ENCODE data around the gene CAMTA1. TPM values are rescaled to one million over a fixed set of nuclear protein-coding genes. Genes with fewer than 3 reads are reported as not detected.

The CAMTA1 gene
- total and polyA plus RNA-seq, 9 of the 15 experiments (the other 6 are each of a cell fraction or from before 2014, with no cell fraction given) = 43.9 to 161 (median 65.9) TPM

DNA sequence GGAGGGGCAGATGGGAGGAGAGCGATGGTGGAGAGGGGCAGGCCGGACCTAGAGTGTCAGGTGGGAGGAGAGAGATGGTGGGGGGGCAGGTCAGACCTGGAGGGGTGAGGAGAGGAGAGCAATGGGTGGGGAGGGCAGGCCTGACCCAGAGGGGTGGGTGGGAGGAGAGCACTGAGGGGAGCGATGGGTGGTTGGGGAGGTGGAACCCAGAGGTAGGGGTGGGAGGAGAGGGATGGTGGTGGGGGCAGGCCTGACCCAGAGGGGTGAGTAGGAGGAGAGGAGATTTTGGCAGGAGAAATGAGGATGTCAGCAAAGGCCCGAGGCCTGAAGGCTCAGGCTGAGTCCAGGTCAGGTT lies 828.6 kb downstream of the CAMTA1 start (continued):
- TF ChIP-seq ELF4 (CRISPR knock-in tag; IDR thresholded peaks at IDR 0.05) = no peak

DNA sequence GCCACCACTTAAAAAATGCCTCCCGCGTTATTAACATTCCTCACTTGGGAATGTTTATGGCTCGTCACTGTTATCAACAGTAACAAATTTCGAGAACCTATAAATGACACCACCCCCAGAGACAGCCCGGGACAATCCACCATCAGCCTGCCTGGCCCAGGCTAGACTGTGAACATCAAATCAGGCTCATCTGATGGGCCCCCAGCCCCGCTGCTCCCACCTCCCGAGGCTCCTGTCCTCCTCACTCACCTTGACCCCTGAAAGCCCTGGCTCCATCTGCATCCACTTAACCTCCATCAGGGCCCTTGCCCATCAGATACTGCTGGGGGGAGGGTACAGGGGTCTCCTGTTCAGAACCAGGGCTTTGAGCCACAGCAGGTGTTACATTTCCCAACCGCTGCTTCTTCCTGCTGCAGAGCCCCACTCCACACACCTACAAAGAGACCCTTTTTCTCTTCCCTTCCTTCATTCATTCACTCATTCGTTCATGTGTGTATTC lies 829.4 kb downstream of the CAMTA1 start:
- WGBS (ENCODE audit: insufficient coverage, low coverage, missing lambda C conversion rate) = 1% methylated on average over 9 of the region's 9 CpGs
- H3K4me3 ChIP-seq = no peak overlapping the region
- ChIA-PET POLR2A (no interaction called here), CTCF (ENCODE audit: low intra/inter-chr PET ratio) (interaction anchor here (0.6 kb wide), 1 partner anchor 11 kb away, joined by 3 read pairs; no protein-coding TSS in a partner anchor)
- H3K27ac ChIP-seq (ENCODE audit: extremely low read depth, low read depth, low read length) = no peak overlapping the region
- no peaks in the 10 kb centered on the region for H3K9me1 ChIP-seq (ENCODE audit: control insufficient read depth, insufficient read depth, low read length)
- H3K9ac ChIP-seq (ENCODE audit: insufficient read depth in 1 of 2, low read depth in 2 of 2, low read length in 2 of 2) = no peak overlapping the region
- no peak for DNase-seq (ENCODE audit: extremely low read depth in 1 of 4, low spot score in 3 of 4)
- no peak overlapping the region for H3K4me2 ChIP-seq (ENCODE audit: insufficient read depth, low read length)
- no peaks in the 10 kb centered on the region for H3K4me1 ChIP-seq (replicated peaks in 1 of 2; ENCODE audit: control insufficient read depth in 2 of 2, insufficient read depth in 2 of 2, low read length in 2 of 2)
- intact Hi-C loops (cut with micrococcal nuclease) (no loop called here), in situ Hi-C loops (cut with MboI) (no loop called here)
- no peaks in the 10 kb centered on the region for H3K9me3 ChIP-seq (replicated peaks; ENCODE audit: control insufficient read depth, insufficient read depth, low read depth, low read length)
- H2AFZ ChIP-seq (ENCODE audit: low read depth, low read length) = no peak overlapping the region
- no peak for ATAC-seq
- no peak for FAIRE-seq
- peaks cover 5% of the 10 kb centered on the region for H4K20me1 ChIP-seq (replicated peaks; ENCODE audit: control insufficient read depth, insufficient read depth, low read length)
- H3K36me3 ChIP-seq (ENCODE audit: control insufficient read depth, insufficient read depth, low read length) = no peaks in the 10 kb centered on the region
- TF ChIP-seq NFXL1 (CRISPR knock-in tag; IDR thresholded peaks at IDR 0.05) = no peak
- H3K27me3 ChIP-seq (ENCODE audit: control insufficient read depth in 2 of 2, insufficient read depth in 2 of 2, low read length in 2 of 2) = peaks cover 0 to 11% of the 10 kb centered on the region in 2 experiments; a peak in 1 of 5 replicates
- no peaks in the 10 kb centered on the region for H3K79me2 ChIP-seq (ENCODE audit: control insufficient read depth, insufficient read depth, low read length)
- BruUV-seq (replicated peaks) = no TSS peak

DNA sequence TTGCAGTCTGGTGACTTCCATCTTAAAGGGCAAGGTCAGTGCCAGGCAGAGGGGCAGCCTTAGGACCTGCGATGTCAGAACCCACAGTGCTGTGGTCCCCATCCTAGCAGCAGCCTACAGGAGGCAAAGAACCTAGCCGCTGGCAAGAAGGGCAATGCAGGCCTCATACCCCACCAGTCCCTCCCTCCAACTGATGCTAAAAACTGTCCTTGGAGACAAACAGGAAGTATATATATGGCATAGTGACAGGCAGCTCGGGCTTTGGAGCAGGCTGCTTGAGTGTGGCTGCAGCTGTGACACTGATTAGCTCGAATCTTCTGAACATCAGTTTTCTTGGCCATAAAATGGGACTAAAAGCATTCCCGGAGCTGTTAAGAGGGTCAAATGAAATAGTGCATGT lies 829.9 kb downstream of the CAMTA1 start:
- ChIA-PET CTCF (ENCODE audit: low intra/inter-chr PET ratio) (interaction anchor here (0.6 kb wide), 1 partner anchor 10 kb away, joined by 3 read pairs; no protein-coding TSS in a partner anchor), POLR2A (no interaction called here)
- in situ Hi-C loops (cut with MboI) (no loop called here), intact Hi-C loops (cut with micrococcal nuclease) (no loop called here)
- H3K9me1 ChIP-seq (ENCODE audit: control insufficient read depth, insufficient read depth, low read length) = no peaks in the 10 kb centered on the region
- H3K4me2 ChIP-seq (ENCODE audit: insufficient read depth, low read length) = no peak overlapping the region
- ATAC-seq (no peak), FAIRE-seq (no peak), DNase-seq (ENCODE audit: extremely low read depth in 1 of 4, low spot score in 3 of 4) (no peak)
- BruUV-seq (replicated peaks) = no TSS peak
- no peaks in the 10 kb centered on the region for H3K4me1 ChIP-seq (replicated peaks in 1 of 2; ENCODE audit: control insufficient read depth in 2 of 2, insufficient read depth in 2 of 2, low read length in 2 of 2)
- no peaks in the 10 kb centered on the region for H3K36me3 ChIP-seq (ENCODE audit: control insufficient read depth, insufficient read depth, low read length)
- no peak overlapping the region for H3K9ac ChIP-seq (ENCODE audit: insufficient read depth in 1 of 2, low read depth in 2 of 2, low read length in 2 of 2)
- H3K27me3 ChIP-seq (ENCODE audit: control insufficient read depth in 2 of 2, insufficient read depth in 2 of 2, low read length in 2 of 2) = peaks cover 0 to 11% of the 10 kb centered on the region in 2 experiments; a peak in 1 of 5 replicates
- no peak overlapping the region for H3K4me3 ChIP-seq
- no peaks in the 10 kb centered on the region for H3K9me3 ChIP-seq (replicated peaks; ENCODE audit: control insufficient read depth, insufficient read depth, low read depth, low read length)
- H3K79me2 ChIP-seq (ENCODE audit: control insufficient read depth, insufficient read depth, low read length) = no peaks in the 10 kb centered on the region
- H2AFZ ChIP-seq (ENCODE audit: low read depth, low read length) = no peak overlapping the region
- WGBS (ENCODE audit: insufficient coverage, low coverage, missing lambda C conversion rate) = 2% methylated on average over 5 of the region's 5 CpGs
- H4K20me1 ChIP-seq (replicated peaks; ENCODE audit: control insufficient read depth, insufficient read depth, low read length) = peaks cover 5% of the 10 kb centered on the region
- H3K27ac ChIP-seq (ENCODE audit: extremely low read depth, low read depth, low read length) = no peak overlapping the region
- TF ChIP-seq TSC22D4 (tag; IDR thresholded peaks at IDR 0.05) = no peak
- TF ChIP-seq, protein P1, sequence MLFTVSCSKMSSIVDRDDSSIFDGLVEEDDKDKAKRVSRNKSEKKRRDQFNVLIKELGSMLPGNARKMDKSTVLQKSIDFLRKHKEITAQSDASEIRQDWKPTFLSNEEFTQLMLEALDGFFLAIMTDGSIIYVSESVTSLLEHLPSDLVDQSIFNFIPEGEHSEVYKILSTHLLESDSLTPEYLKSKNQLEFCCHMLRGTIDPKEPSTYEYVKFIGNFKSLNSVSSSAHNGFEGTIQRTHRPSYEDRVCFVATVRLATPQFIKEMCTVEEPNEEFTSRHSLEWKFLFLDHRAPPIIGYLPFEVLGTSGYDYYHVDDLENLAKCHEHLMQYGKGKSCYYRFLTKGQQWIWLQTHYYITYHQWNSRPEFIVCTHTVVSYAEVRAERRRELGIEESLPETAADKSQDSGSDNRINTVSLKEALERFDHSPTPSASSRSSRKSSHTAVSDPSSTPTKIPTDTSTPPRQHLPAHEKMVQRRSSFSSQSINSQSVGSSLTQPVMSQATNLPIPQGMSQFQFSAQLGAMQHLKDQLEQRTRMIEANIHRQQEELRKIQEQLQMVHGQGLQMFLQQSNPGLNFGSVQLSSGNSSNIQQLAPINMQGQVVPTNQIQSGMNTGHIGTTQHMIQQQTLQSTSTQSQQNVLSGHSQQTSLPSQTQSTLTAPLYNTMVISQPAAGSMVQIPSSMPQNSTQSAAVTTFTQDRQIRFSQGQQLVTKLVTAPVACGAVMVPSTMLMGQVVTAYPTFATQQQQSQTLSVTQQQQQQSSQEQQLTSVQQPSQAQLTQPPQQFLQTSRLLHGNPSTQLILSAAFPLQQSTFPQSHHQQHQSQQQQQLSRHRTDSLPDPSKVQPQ (CRISPR knock-in tag; IDR thresholded peaks at IDR 0.05; ENCODE audit: borderline replicate concordance) = no peak
- TF ChIP-seq, protein P2, sequence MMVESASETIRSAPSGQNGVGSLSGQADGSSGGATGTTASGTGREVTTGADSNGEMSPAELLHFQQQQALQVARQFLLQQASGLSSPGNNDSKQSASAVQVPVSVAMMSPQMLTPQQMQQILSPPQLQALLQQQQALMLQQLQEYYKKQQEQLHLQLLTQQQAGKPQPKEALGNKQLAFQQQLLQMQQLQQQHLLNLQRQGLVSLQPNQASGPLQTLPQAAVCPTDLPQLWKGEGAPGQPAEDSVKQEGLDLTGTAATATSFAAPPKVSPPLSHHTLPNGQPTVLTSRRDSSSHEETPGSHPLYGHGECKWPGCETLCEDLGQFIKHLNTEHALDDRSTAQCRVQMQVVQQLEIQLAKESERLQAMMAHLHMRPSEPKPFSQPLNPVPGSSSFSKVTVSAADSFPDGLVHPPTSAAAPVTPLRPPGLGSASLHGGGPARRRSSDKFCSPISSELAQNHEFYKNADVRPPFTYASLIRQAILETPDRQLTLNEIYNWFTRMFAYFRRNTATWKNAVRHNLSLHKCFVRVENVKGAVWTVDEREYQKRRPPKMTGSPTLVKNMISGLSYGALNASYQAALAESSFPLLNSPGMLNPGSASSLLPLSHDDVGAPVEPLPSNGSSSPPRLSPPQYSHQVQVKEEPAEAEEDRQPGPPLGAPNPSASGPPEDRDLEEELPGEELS (CRISPR knock-in tag; IDR thresholded peaks at IDR 0.05; ENCODE audit: borderline replicate concordance) = no peak
- no peak for TF ChIP-seq TAL1 (IDR thresholded peaks at IDR 0.05)
- TF ChIP-seq HIVEP1 (CRISPR knock-in tag; IDR thresholded peaks at IDR 0.05) = no peak
